GM04503 (cell line): ENCODE measurements around the gene ABCB8.

Source experiments
- DNase-seq: peaks from one replicate; pipeline ENCODE4 v3.0.0-alpha.2; 2012; ENCODE audit warnings: low read depth

ABCB8 gene

DNA sequence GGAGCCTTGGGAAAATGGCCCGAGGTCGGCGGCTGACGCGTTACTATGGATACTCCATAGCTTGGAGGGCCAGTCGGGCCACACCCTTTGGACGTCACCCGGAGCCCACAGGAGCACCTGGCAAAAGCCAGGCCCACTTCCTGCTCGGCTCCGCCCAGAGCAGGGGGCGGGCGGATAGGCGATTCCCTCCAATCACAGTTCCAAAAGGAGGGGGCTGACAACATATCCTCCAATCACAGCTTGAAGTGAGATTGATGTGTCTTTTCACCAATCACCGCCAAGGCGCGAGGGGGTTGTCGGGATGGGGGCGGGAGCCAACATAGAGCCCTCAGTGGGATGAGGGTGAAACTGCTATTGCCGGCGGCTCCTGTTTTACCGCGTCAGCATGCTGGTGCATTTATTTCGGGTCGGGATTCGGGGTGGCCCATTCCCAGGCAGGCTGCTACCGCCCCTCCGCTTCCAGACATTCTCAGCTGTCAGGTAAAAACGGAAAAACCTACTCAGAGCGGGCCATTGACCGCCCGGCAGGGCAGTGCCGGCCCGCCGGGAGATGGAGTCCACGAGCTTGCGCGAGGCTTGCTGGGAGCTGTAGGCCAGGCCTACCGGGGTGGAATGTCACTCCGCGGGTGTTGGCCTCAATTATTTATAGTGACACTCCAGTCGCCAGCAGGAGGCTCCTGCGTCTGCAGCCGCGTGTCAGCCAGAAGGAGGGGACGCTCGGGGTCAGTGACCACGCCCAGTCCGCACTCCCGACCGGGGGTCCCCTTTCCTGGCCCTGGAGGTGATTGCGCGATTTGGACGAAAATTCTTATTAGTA, at the start of gene ABCB8:
TSS of gene ABCB8 (plus strand) at position 320 of the 817 bp plus-strand sequence. CDS start at position 386, 66 bp downstream.
- peak; percentile 95 for DNase-seq

DNA sequence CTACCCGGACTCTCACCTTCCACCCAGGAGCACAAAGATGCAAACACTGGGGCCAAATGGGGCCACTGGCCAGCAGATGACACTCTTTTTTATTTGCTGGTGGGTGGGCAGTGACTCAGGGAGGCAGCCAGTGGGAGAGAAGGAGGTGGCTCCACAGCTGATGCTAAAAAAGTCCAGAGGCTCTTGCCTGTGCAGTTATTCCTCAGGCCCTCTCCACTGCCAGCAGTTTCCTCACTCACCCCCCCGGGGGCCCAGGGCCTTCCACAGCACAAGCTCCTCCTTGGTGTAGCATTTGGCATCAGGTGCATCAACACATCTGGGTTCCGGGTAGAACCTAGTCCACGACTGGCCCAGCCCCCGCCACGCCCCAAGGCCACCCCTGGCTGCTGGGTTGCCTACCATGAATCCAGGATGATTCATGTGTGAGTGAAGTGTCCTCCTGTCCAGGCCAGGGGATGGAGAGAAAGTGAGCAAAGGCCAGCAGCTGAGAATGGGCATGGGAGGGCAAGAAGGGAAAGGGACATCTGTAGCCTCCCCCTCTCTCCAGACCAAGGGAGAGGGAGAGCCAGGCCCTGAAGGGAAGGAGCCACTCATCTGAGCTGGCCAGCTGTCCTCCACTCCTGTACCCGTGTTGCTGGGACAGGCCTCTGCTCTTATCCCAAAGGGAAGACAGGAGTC, 48.4 kb upstream of the ABCB8 start:
- no peak for DNase-seq

DNA sequence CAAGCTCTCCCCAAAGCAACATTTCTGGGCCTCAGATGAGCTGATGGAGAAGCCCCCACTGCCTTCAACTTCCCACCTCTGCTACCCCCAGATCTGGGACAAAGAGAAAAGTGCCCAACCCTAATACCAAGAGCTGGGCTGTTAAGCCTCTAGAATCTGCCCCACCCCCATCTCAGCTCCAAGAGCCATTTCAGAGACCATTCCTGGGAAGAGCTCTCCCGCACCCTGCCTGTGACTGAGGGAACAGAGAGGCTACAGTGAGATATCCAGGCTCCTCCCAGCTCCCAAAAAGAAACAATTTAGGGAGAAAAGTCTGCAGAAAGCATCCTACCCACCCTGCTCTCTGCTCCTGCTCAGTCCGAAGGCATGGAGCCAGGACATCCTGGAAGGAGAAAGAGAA, 47.6 kb upstream of the ABCB8 start:
- DNase-seq = no peak

DNA sequence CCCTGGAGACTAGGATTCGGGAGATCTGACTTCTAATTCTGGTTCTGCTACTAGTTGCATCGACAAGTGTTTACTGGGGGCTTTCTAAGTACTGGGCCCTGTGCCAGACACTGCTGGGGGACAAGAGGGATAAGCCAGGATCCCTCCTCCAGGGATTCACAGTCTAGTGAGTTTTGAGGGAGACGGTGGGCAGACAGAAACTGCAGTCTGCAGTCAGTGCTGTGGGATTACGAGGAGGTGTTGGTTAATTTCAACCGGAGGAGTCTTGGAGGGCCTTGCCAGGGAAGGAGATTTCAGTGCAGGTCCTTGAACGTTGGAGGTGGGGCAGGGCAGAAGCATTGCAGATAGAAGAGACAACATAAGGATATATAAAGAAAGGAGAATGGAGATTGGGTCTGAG, 46.6 kb upstream of the ABCB8 start:
- DNase-seq = no peak

DNA sequence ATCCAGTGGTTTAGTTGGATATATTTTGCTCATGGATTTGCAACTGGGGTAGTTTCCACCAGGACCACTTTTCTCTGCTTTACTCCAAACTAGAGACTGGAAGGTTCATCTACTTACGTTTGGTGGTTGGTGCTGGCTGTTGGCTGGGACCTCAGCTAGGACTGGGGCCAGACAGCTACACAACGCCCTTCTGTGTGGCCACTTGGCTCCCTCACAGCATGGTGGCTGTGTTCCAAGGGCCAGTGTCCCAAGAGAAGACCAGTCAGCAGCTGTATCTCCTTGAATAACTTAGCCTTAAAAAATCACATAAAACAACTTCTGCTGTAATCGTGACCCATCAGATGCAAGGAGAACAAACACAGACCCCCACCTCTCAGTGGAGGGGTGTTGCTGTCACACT, 45.9 kb upstream of the ABCB8 start:
- no peak for DNase-seq

DNA sequence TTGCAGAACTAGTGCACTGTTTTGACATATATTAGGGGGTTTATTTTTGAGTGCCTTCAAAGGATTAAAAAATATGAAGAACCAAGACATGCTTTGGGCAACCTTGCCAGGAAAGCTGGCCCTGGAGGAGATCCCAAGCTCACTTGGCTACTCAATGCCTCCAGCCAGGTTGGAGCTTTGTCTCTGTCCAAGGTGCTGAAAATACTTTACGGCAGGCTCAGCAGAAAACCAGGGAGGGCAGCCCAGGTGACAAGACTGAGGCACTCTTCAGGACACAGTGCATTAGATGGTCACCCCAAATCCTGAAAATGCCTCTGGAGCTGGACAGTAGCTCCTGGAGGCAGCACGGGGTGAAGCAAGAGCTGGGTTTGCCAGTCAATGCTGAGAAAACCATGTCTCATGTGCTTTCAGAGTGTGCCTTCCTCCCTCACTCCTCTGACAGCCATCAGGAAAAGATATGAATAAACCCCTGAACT, 44.3 kb upstream of the ABCB8 start:
- DNase-seq = no peak

DNA sequence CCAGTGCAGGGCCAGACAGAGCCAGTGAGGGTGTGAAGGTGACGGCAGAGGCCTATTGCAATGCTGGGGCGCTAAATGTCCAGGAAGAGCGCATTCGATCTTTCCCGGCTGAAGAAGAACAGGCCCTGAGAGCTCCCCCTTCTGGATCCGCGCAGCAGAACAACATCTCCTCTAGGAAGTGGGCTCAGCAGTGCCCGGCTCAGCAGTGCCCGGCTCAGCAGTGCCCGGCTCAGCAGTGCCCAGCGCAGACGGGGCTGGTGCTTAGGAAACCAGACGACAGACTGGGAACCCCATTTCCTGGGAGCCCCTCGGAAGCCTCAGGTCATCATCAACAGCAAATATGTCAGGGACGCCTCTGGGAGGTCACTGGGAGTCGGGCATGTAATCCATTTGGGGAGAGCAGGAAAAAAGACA, 42.1 kb upstream of the ABCB8 start:
- no peak for DNase-seq

DNA sequence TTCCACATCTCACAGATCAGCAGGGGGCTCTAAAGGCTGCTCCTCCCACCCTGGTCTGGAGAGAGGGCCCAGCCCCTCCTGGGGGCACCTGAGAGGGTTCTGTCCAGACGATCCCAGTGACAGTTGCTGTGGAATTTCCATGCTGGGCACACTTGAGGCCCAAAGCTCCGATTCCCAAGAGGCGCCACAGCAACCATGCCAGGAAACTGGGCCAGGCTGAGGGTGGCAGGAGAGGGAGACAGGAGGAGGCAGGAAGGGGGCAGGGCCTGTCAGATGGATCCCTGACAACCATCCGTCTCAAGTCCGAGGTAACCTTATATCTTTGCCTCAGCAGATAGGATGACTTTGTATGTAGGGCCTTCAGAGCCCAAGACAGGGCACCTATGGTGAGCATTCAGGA, 41.7 kb upstream of the ABCB8 start:
- no peak for DNase-seq

DNA sequence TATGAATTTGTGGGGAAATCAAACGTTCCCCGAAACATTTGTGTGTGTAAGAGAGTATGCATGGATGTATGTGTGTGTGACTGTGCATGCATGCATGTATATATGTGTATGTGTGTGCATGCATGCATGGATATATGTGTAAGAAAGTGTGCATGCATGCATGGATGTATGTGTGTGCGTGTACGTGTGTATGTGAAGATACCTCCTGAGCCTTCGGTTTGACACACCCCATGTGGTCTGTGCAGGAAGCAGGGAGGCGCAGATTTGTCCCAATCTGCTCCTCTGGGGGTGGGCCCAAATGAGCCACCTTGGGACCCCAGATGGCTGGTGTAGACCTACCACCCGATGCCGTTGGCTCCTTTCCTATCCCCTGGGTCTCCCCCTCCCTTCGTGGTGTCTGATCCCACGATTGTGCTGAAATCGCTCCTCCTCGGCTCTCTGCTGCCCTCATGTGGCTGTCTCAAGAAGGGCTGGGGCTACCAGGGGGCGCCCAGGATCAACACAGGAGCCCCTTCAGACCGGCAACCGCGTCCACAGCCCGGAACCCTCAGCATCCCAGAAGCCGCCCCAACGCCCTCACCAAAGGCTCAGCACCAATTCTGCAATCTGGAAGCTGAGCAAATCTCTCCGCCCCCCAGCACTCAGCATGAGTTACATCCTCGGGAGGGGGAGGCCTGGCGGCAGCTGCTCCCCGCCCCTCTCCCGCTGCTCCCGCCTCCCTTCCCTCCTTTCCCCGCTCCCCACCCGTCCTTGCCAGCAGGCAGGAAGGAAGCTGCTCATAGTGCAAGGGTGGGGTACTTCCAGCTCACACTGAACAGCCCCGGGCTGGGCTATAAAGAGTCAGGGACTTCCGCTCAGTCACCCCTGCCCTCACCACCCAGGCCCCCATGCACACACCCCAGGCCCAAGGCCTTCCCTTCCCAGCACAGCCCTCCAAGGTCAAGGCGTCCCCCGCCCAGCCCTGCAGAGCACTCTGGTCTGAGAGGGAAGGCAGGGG, 39.7 kb upstream of the ABCB8 start:
- DNase-seq = no peak

DNA sequence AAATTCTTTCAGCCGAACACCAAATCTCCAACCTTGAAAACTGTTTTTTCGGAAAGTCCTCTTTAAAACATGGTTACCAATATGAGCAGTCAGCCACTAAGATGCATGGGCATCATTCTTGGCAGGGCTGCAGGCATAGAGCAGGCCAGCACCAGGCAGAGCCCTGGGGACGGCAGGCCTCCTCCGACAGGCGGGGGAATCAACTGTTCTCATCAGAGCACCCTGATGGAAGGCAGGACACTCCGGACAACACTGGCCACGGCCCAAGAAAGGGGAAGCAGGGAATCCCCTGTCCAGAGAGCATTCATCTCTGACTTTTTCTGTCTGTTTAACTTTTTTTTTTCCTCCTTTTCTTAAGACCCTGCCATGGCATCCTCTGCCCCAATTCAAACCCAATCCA, 38.8 kb upstream of the ABCB8 start:
- DNase-seq = no peak

DNA sequence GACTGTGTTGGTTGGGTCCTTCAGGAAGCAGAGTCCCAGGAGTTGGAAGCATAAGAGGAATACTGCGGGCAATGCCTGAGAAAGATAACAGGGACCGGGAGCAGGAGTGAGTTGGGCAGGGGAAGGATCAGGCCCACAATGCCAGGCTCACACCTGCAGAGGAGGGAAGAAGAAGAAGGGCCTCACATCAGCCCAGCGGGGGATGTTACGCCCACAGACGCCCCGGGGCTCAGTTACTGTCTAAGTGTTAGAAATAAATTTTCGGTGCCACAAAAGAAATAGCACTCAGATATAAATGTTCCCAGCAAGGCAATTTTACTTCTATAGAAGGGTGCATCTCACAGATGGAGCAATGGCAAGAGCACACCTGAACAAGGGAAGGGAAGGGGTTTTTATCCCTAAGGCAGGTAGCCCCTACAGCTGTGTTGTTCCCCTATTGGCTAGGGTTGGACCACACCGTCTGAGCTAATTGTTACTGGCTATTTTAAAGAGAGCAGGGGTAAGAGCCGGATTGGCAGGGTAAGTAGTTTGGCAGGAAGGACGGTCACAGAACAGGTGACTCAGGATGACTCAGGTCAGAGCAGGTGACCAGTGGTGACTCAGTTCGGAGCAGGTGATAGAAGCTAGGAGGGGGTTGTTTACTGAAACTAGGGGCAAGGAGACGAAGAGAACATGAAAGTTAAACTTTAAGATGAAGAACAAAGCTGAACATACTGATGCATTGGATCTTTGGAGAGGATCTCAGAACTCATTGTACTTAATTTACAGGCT, 37.6 kb upstream of the ABCB8 start, which contains the start of gene NOS3:
TSS of gene NOS3 (plus strand) at position 602 of the 771 bp plus-strand sequence. CDS start 2,787 bp downstream, outside the sequence.
- no peak for DNase-seq

DNA sequence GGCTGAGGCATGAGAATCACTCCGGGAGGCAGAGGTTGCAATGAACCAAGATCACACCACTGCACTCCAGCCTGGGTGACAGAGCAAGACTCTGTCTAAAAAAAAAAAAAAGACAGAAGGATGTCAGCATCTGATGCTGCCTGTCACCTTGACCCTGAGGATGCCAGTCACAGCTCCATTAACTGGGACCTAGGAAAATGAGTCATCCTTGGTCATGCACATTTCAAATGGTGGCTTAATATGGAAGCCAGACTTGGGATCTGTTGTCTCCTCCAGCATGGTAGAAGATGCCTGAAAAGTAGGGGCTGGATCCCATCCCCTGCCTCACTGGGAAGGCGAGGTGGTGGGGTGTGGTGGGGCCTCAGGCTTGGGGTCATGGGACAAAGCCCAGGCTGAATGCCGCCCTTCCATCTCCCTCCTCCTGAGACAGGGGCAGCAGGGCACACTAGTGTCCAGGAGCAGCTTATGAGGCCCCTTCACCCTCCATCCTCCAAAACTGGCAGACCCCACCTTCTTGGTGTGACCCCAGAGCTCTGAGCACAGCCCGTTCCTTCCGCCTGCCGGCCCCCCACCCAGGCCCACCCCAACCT, 36.1 kb upstream of the ABCB8 start:
- DNase-seq = no peak

DNA sequence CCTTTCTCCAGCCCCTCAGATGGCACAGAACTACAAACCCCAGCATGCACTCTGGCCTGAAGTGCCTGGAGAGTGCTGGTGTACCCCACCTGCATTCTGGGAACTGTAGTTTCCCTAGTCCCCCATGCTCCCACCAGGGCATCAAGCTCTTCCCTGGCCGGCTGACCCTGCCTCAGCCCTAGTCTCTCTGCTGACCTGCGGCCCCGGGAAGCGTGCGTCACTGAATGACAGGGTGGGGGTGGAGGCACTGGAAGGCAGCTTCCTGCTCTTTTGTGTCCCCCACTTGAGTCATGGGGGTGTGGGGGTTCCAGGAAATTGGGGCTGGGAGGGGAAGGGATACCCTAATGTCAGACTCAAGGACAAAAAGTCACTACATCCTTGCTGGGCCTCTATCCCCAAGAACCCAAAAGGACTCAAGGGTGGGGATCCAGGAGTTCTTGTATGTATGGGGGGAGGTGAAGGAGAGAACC, 35.4 kb upstream of the ABCB8 start:
- DNase-seq = no peak

DNA sequence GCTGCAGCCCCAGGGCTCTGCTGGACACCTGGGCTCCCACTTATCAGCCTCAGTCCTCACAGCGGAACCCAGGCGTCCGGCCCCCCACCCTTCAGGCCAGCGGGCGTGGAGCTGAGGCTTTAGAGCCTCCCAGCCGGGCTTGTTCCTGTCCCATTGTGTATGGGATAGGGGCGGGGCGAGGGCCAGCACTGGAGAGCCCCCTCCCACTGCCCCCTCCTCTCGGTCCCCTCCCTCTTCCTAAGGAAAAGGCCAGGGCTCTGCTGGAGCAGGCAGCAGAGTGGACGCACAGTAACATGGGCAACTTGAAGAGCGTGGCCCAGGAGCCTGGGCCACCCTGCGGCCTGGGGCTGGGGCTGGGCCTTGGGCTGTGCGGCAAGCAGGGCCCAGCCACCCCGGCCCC, 34.7 kb upstream of the ABCB8 start:
- no peak for DNase-seq

DNA sequence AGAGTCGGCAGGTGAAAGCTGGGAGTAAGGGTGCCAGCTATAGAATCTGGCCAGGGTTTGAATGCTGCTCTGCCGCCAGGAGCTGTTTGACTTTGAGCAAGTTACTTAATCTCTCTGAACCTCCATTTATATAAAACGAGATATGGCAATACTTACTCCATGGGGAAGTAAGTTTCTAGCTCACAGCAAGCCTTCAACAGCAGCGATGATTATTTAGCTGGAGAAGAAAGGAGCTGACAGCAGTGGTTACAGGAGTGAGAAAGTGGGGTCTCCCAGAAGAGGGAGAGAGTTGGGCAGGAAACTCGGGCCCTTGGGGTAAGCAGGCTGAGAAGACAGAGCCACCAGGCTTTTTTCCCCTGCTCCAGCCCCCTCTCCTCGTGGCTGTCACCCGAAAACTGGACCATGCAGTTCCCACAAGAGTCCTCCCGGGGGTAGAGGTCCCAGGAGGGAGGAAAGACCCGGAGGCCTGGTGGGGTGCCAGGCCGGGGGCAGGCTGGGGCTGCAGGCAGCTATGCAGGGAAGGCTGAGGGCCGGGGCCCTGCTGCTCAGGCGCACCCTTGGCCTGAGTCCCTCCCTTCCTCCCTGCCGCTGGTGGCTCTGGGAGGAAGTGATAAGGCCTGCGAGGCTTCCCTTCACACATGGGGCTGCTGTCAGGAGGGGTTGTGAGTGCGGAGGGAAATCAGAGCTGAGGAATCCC, 34.0 kb upstream of the ABCB8 start:
- DNase-seq = no peak

DNA sequence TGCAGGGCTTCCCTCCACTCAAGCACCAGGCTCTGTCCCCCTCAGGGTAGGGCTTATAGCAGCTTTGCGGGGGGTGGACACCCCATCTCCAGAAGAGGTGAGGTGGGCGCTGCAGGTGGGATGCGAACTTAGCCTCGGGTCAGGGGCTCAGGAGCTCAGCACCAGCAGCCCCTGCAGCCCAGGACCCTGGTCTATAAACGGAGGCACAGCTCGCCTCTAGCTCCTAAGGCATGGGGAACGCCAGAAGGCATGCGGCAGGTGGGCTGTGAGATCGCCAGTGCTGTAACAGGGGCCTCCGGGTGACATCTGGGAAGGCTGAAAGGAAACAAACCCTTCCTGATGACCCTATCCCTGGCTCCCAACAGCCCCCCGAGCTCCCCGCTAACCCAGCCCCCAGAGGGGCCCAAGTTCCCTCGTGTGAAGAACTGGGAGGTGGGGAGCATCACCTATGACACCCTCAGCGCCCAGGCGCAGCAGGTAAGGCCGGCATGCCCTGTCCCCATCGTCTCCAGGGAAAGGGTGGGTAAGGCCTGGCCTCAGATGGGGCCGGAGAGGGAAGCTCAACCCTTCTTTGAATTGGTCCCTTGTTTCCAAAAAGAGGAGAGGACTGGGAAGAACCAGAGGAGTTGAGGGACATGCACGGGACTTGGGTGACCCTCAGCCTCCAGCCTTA, 33.3 kb upstream of the ABCB8 start:
- no peak for DNase-seq

DNA sequence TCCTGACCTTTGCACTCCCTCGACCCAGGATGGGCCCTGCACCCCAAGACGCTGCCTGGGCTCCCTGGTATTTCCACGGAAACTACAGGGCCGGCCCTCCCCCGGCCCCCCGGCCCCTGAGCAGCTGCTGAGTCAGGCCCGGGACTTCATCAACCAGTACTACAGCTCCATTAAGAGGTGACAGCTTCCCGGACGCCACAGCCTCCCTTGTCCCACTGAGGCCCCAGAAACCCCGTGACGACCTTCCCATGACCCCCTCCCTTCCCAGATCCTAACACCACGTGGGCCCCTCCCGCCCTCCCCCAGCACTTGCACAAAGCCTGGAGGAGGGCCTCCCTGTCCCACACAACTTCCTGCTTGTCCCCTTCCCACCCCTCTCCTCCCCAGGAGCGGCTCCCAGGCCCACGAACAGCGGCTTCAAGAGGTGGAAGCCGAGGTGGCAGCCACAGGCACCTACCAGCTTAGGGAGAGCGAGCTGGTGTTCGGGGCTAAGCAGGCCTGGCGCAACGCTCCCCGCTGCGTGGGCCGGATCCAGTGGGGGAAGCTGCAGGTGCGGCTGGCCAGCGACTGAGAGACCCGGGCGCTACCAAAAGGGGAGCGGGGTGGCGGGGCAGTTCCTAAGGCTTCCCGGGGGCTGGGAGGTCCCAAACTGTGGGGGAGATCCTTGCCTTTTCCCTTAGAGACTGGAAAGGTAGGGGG, 31.7 kb upstream of the ABCB8 start:
- no peak for DNase-seq

DNA sequence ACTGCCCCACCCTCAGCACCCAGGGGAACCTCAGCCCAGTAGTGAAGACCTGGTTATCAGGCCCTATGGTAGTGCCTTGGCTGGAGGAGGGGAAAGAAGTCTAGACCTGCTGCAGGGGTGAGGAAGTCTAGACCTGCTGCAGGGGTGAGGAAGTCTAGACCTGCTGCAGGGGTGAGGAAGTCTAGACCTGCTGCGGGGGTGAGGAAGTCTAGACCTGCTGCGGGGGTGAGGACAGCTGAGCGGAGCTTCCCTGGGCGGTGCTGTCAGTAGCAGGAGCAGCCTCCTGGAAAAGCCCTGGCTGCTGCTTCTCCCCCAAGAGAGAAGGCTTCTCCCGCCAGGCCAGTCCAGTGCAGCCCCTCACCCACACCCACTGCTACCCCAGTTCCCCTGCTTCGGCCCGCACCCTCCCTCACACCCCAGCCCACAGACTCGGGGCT, 31.2 kb upstream of the ABCB8 start:
- no peak for DNase-seq

DNA sequence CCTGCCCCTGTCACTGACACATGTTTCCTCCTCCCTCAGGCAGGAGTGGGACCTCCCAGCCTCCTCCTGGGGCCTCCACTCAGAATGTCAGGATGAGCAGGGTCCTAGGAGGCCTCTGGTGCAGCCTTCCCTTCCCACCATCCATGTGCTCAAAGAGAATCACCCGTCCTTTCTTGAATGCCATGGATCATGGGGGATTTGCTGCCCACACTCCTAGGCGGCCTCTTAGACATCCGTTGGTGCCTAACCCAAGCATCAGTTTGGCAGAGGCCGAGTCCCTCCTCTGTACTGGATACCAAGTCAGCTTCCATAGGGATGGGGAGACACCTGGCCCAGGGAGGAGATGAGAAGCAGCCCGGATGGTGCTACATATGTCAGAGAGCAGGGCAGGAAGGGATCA, 30.4 kb upstream of the ABCB8 start:
- DNase-seq = no peak
